H9 (cell line): ENCODE measurements around the gene USH2A. TPM values are rescaled to one million over a fixed set of nuclear protein-coding genes. Genes with fewer than 3 reads are reported as not detected.

ENCODE experiments used
- DNase-seq: peaks from one replicate; pipeline ENCODE4 v3.0.0-alpha.2; 2017
- H2AFZ ChIP-seq: one replicate; pipeline ENCODE4 v1.6.1; 2013; ENCODE audit warnings: mild to moderate bottlenecking, low read length, control low read depth, moderate library complexity
- H2AK5ac ChIP-seq: 2 replicates; pipeline ENCODE4 v1.6.1; 2013; ENCODE audit warnings: low read length, control low read depth, mixed read lengths; ENCODE audit not compliant: insufficient read length
- H2BK120ac ChIP-seq: one replicate; pipeline ENCODE4 v1.6.1; 2013; ENCODE audit warnings: low read depth, mild to moderate bottlenecking, low read length, control low read depth, inconsistent platforms; ENCODE audit not compliant: poor library complexity, severe bottlenecking
- H2BK12ac ChIP-seq: 2 replicates; pipeline ENCODE4 v1.6.1; 2013; ENCODE audit warnings: low read length, control low read depth, mixed read lengths, low read depth; ENCODE audit not compliant: insufficient read length
- H2BK15ac ChIP-seq: 2 replicates; pipeline ENCODE4 v1.6.1; 2013; ENCODE audit warnings: low read depth, low read length, control low read depth
- H2BK20ac ChIP-seq: one replicate; pipeline ENCODE4 v1.6.1; 2013; ENCODE audit warnings: low read depth, mild to moderate bottlenecking, low read length, control low read depth, inconsistent platforms; ENCODE audit not compliant: poor library complexity, severe bottlenecking
- H2BK5ac ChIP-seq: 2 replicates; pipeline ENCODE4 v1.6.1; 2013; ENCODE audit warnings: low read length, control low read depth, mixed read lengths; ENCODE audit not compliant: insufficient read length
- H3K14ac ChIP-seq: 2 replicates; pipeline ENCODE4 v1.6.1; 2013; ENCODE audit warnings: low read length, control low read depth; ENCODE audit not compliant: insufficient read depth
- H3K18ac ChIP-seq: 2 replicates; pipeline ENCODE4 v1.6.1; 2013; ENCODE audit warnings: low read depth, mild to moderate bottlenecking, mixed read lengths, low read length, control low read depth; ENCODE audit not compliant: insufficient read length
- H3K23ac ChIP-seq: 2 replicates; pipeline ENCODE4 v1.6.1; 2013; ENCODE audit warnings: low read length, control low read depth, mixed read lengths, low read depth; ENCODE audit not compliant: insufficient read length
- H3K23me2 ChIP-seq: 2 replicates; pipeline ENCODE4 v1.6.1; 2013; ENCODE audit warnings: low read depth, mild to moderate bottlenecking, mixed read lengths, low read length, control low read depth; ENCODE audit not compliant: insufficient read length, poor library complexity, severe bottlenecking
- H3K27ac ChIP-seq: 2 replicates; pipeline ENCODE4 v1.5.1; 2013; ENCODE audit warnings: low read length, control low read depth, mixed read lengths, low read depth; ENCODE audit not compliant: insufficient read length
- H3K27me3 ChIP-seq: 2 replicates; pipeline ENCODE4 v1.6.1; 2013; ENCODE audit warnings: low read length, control low read depth, inconsistent platforms; ENCODE audit not compliant: insufficient read depth
- H3K4ac ChIP-seq: 2 replicates; pipeline ENCODE4 v1.6.1; 2013; ENCODE audit warnings: low read depth, mild to moderate bottlenecking, control low read depth, inconsistent platforms, low read length, moderate library complexity
- H3K4me1 ChIP-seq: 2 replicates; pipeline ENCODE4 v1.6.1; 2013; ENCODE audit warnings: low read length, control low read depth, inconsistent platforms; ENCODE audit not compliant: insufficient read depth
- H3K4me2 ChIP-seq: 2 replicates; pipeline ENCODE4 v1.6.1; 2013; ENCODE audit warnings: low read length, control low read depth, mixed read lengths; ENCODE audit not compliant: insufficient read length, insufficient read depth
- H3K56ac ChIP-seq: 2 replicates; pipeline ENCODE4 v1.6.1; 2013; ENCODE audit warnings: low read depth, mild to moderate bottlenecking, mixed read lengths, low read length, control low read depth; ENCODE audit not compliant: insufficient read length
- H3K79me1 ChIP-seq: 2 replicates; pipeline ENCODE4 v1.6.1; 2013; ENCODE audit warnings: low read depth, mild to moderate bottlenecking, moderate library complexity, low read length, control low read depth, inconsistent platforms; ENCODE audit not compliant: insufficient read depth, poor library complexity, severe bottlenecking
- H3K79me2 ChIP-seq: 2 replicates; pipeline ENCODE4 v1.6.1; 2013; ENCODE audit warnings: low read length, control low read depth, inconsistent platforms; ENCODE audit not compliant: insufficient read depth
- H3K9ac ChIP-seq: 2 replicates; pipeline ENCODE4 v1.6.1; 2013; ENCODE audit warnings: low read length, control low read depth, mixed read lengths; ENCODE audit not compliant: insufficient read length; ENCODE audit errors: extremely low read depth
- H3K9me3 ChIP-seq: one replicate; pipeline ENCODE4 v1.6.1; 2013; ENCODE audit warnings: low read depth, low read length, inconsistent platforms; ENCODE audit not compliant: control insufficient read depth
- H3T11ph ChIP-seq: one replicate; pipeline ENCODE4 v1.6.1; 2013; ENCODE audit warnings: mild to moderate bottlenecking, low read length, control low read depth, inconsistent platforms
- H4K20me1 ChIP-seq: one replicate; pipeline ENCODE4 v1.6.1; 2013; ENCODE audit not compliant: control insufficient read depth, insufficient read length, insufficient read depth
- H4K5ac ChIP-seq: 2 replicates; pipeline ENCODE4 v1.6.1; 2013; ENCODE audit warnings: low read depth, mild to moderate bottlenecking, mixed read lengths, low read length, control low read depth; ENCODE audit not compliant: insufficient read length
- H4K8ac ChIP-seq: replicated peaks from 2 replicates; pipeline ENCODE4 v1.6.1; 2013; ENCODE audit warnings: low read length, control low read depth, mixed read lengths, low read depth; ENCODE audit not compliant: insufficient read length
- H4K91ac ChIP-seq: 2 replicates; pipeline ENCODE4 v1.6.1; 2013; ENCODE audit warnings: low read depth, mild to moderate bottlenecking, moderate library complexity, mixed read lengths, low read length, control low read depth; ENCODE audit not compliant: insufficient read length
- H3K27ac Mint-ChIP-seq, 3 experiments: 2 replicates in 2 of 3; 3 replicates in 1 of 3; pipeline ENCODE4 v1.8.0; 2020 to 2021; ENCODE audit warnings: mixed read lengths in 3 of 3, mild to moderate bottlenecking in 1 of 3, moderate library complexity in 1 of 3
- H3K27me3 Mint-ChIP-seq: 2 replicates; pipeline ENCODE4 v1.8.0; 2021; ENCODE audit warnings: low read depth, mild to moderate bottlenecking, moderate library complexity, mixed read lengths
- H3K36me3 Mint-ChIP-seq, 3 experiments: 2 replicates in 2 of 3; 3 replicates in 1 of 3; pipeline ENCODE4 v1.8.0; 2020 to 2021; ENCODE audit warnings: low read depth in 3 of 3, mixed read lengths in 3 of 3; ENCODE audit not compliant: insufficient read depth in 1 of 3
- H3K4me1 Mint-ChIP-seq, 2 experiments: 2 replicates each; pipeline ENCODE4 v1.8.0; 2020; ENCODE audit warnings: mixed read lengths in 2 of 2
- H3K4me3 Mint-ChIP-seq, 2 experiments: 2 replicates in 1 of 2; 3 replicates in 1 of 2; pipeline ENCODE4 v1.8.0; 2020 to 2021; ENCODE audit warnings: mild to moderate bottlenecking in 2 of 2, mixed read lengths in 2 of 2, moderate library complexity in 1 of 2
- H3K9me3 Mint-ChIP-seq, 2 experiments: 2 replicates in 1 of 2; 3 replicates in 1 of 2; pipeline ENCODE4 v1.8.0; 2020; ENCODE audit warnings: mild to moderate bottlenecking in 2 of 2, mixed read lengths in 2 of 2, moderate library complexity in 1 of 2
- CTCF ChIP-seq: fragments of 200-600 bp; sonication (generic); conservative IDR thresholded peaks from 3 replicates; pipeline ENCODE4 v1.8.0; 2021; ENCODE audit warnings: antibody characterized with exemption, mild to moderate bottlenecking
- WGBS: extraction: QIAGEN DNeasy Blood & Tissue Kit; methylation state at CpG from one replicate; pipeline ENCODE4 v1.1.7; 2013; ENCODE audit warnings: missing lambda C conversion rate, low lambda C conversion rate, mixed read lengths; ENCODE audit not compliant: insufficient read length; ENCODE audit errors: extremely low coverage; 5-methylcytosine and 5-hydroxymethylcytosine counted together
- total RNA-seq: library from RNA; stranded (reverse); gene quantifications from 2 replicates; pipeline ENCODE4 v1.2.1, GENCODE V29; 2021

USH2A gene
- total RNA-seq, 1 experiment from 2014 or later, result 0.11 TPM

- Mint-ChIP-seq H3K27ac (no peak overlapping the region; a peak in 1 of 7 replicates), H3K27me3 (no peaks in the 10 kb centered on the region), H3K36me3 (no peaks in the 10 kb centered on the region), H3K4me1 (no peaks in the 10 kb centered on the region), H3K4me3 (no peak overlapping the region), H3K9me3 (no peaks in the 10 kb centered on the region)
- no peak overlapping the region for H3K56ac ChIP-seq
- H3K18ac ChIP-seq, result no peak overlapping the region
- no peak for TF ChIP-seq CTCF
- WGBS, result no CpG with 5 or more reads among the region's 4 CpGs
- no peaks in the 10 kb centered on the region for H4K20me1 ChIP-seq
- H2BK5ac ChIP-seq, result no peak overlapping the region
- no peak overlapping the region for H3K9ac ChIP-seq
- DNase-seq, result no peak
- H4K5ac ChIP-seq, result no peak overlapping the region
- no peaks in the 10 kb centered on the region for H3K9me3 ChIP-seq
- H4K91ac ChIP-seq, result no peak overlapping the region
- no peak overlapping the region for H2AK5ac ChIP-seq
- H3K23ac ChIP-seq, result no peak overlapping the region
- H3K4ac ChIP-seq, result no peak overlapping the region
- H3T11ph ChIP-seq, result no peak overlapping the region
- H4K8ac ChIP-seq, result no peak overlapping the region
- no peaks in the 10 kb centered on the region for H3K79me1 ChIP-seq
- no peaks in the 10 kb centered on the region for H3K27me3 ChIP-seq
- H2BK20ac ChIP-seq, result no peak overlapping the region
- no peak overlapping the region for H2AFZ ChIP-seq
- no peaks in the 10 kb centered on the region for H3K79me2 ChIP-seq
- no peak overlapping the region for H3K14ac ChIP-seq
- no peak overlapping the region for H2BK120ac ChIP-seq
- H3K4me2 ChIP-seq, result no peak overlapping the region
- H3K27ac ChIP-seq, result no peak overlapping the region
- no peaks in the 10 kb centered on the region for H3K4me1 ChIP-seq
- no peaks in the 10 kb centered on the region for H3K23me2 ChIP-seq
- H2BK15ac ChIP-seq, result no peak overlapping the region
- H2BK12ac ChIP-seq, result no peak overlapping the region
These were observed 528.6 kb downstream of the USH2A start for GRCh38 chr1:215894617-215895016.
